Hair follicular keratinocyte (primary cell): Measurements from ENCODE around the gene CDH11. TPM values are rescaled to one million over a fixed set of nuclear protein-coding genes. Genes with fewer than 3 reads are reported as not detected.

ENCODE experiments used
- total RNA-seq: library from RNA; depleted of rRNA; stranded (reverse); fragments of >200 nt; gene quantifications from 2 replicates; pipeline ENCODE4 v1.2.3, GENCODE V29; 2015

Gene CDH11, protein sequence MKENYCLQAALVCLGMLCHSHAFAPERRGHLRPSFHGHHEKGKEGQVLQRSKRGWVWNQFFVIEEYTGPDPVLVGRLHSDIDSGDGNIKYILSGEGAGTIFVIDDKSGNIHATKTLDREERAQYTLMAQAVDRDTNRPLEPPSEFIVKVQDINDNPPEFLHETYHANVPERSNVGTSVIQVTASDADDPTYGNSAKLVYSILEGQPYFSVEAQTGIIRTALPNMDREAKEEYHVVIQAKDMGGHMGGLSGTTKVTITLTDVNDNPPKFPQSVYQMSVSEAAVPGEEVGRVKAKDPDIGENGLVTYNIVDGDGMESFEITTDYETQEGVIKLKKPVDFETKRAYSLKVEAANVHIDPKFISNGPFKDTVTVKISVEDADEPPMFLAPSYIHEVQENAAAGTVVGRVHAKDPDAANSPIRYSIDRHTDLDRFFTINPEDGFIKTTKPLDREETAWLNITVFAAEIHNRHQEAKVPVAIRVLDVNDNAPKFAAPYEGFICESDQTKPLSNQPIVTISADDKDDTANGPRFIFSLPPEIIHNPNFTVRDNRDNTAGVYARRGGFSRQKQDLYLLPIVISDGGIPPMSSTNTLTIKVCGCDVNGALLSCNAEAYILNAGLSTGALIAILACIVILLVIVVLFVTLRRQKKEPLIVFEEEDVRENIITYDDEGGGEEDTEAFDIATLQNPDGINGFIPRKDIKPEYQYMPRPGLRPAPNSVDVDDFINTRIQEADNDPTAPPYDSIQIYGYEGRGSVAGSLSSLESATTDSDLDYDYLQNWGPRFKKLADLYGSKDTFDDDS
- total RNA-seq: 23.9 and 66.0 TPM in 2 replicates

DNA sequence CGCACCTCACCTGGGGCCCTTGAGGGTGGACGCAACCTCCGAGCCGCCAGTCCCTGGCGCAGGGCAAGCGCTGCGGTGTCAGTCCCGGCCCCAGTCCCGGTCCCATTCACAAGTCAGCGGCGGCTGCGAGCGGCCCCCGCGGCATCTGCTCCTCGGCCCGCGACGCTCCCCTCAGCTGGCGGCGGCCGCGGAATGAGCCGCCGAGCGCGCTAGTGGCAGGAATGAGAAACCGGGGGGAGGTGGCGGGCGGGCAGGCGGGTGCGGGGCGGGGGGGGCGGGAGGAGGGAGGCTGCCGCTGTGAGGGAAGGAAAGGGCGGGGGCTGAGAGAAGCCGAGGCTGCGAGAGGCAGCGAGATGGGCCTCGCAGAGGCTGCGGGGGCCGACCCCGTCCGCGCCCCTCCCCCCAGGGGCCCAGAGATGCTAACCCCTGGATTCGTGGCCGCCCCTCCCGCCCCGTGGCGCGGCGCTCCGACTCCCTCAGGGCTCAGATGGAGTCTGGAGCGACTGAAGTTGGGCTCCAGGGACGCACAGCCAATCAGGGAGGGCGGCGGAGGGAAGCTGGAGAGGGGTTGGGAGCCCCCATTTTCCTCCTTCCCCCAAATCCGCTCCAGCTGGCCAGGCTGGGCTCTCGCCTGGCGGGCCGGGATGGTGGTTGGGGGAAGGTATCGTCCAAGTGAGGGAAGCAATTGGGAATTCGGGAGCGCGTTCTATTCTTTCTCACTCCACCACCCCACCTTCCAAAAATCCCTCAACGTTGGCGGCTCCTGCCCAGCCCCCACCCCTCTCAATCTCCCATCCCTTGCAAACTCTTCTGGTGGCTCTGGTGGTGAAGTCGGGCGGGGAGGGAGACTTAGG lies at the start of gene CDH11:
CDH11 (minus strand) TSS at position 194 of the 854 bp plus-strand sequence. CDS start 117,194 bp downstream, outside the sequence.

